Measurements from ENCODE around the gene OR2Z1.
"Not testable (repeated sequence)": the region's sequence is repeated elsewhere in the genome, so short reads cannot be mapped to it uniquely, and the experiment has no call there.

The OR2Z1 gene

GRCh38 chr19:8702350-8702749 is 19.1 kb upstream of the OR2Z1 start:
- no peak for DNase-seq (ENCODE audit: low spot score)

GRCh38 chr19:8703223-8703622 is 18.2 kb upstream of the OR2Z1 start:
- DNase-seq (ENCODE audit: low spot score) = no peak

DNA sequence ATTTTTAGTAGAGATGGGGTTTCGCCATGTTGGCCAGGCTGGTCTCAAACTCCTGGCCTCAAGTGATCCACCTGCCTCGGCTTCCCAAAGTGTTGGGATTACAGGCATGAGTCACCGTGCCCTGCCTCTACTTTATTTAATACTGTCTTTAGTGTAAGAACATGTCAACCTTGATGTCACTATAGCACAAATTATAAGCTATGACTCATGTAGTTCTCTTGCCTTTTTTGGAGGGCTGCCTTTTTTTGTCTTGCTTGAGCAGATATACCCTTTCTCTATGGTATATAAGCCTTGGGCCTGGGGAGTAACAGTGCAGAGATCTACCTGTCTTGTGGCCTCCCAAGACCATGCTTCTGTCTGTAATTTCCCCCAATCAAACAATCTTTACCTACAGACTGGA is 16.1 kb upstream of the OR2Z1 start:
- DNase-seq (ENCODE audit: low spot score) = not testable (repeated sequence)

- DNase-seq (ENCODE audit: low spot score) = no peak
These were observed 15.7 kb upstream of the OR2Z1 start for GRCh38 chr19:8705742-8706141.

- DNase-seq (ENCODE audit: low spot score) = not testable (repeated sequence)
These were observed 11.1 kb upstream of the OR2Z1 start for GRCh38 chr19:8710337-8710736.

- no peak for DNase-seq (ENCODE audit: low spot score)
These were observed 598 bp downstream of the OR2Z1 start for GRCh38 chr19:8722032-8722431.

- DNase-seq (ENCODE audit: low spot score) = no peak
These were observed 2.8 kb downstream of the OR2Z1 start for GRCh38 chr19:8724276-8724675.

- DNase-seq (ENCODE audit: low spot score) = no peak
These were observed 10.2 kb downstream of the OR2Z1 start for GRCh38 chr19:8731428-8732169.

GRCh38 chr19:8738377-8738776 is 16.9 kb downstream of the OR2Z1 start:
- DNase-seq (ENCODE audit: low spot score) = no peak

DNA sequence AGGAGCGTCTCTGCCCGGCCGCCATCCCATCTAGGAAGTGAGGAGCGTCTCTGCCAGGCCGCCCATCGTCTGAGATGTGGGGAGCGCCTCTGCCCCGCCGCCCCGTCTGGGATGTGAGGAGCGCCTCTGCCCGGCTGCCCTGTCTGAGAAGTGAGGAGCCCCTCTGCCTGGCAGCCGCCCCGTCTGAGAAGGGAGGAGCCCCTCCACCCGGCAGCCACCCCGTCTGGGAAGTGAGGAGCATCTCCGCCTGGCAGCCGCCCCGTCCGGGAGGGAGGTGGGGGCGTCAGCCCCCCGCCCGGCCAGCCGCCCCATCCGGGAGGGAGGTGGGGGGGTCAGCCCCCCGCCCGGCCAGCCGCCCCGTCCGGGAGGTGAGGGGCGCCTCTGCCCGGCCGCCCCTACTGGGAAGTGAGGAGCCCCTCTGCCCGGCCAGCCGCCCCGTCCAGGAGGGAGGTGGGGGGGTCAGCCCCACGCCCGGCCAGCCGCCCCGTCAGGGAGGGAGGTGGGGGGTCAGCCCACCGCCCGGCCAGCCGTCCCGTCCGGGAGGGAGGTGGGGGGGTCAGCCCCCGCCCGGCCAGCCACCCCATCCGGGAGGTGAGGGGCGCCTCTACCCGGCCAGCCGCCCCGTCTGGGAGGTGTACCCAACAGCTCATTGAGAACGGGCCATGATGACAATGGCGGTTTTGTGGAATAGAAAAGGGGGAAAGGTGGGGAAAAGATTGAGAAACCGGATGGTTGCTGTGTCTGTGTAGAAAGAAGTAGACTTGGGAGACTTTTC is 18.0 kb downstream of the OR2Z1 start:
- DNase-seq (ENCODE audit: low spot score) = not testable (repeated sequence)

DNA sequence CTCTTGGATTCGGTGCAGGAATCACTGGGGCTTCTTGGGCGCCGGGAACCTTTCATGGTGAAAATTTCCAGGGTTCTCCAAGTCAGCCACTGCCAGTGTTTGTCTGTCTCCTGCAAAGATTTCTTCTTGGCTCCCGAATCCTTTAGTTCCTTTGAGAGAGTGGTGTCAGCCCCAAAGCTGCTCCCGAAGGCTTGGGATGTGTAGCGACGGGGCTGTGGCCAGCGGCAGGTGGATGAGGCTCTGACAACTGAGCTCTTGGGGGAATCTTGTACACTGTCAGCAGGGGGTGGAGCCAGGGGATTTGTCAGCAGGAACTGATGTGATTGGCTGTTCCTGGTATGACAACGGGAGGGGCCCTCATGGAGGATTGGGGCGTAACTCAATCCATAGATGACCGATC is 45.8 kb downstream of the OR2Z1 start:
- DNase-seq (ENCODE audit: low spot score) = not testable (repeated sequence)

GRCh38 chr19:8769265-8769664 is 47.8 kb downstream of the OR2Z1 start:
- not testable (repeated sequence) for DNase-seq (ENCODE audit: low spot score)

DNA sequence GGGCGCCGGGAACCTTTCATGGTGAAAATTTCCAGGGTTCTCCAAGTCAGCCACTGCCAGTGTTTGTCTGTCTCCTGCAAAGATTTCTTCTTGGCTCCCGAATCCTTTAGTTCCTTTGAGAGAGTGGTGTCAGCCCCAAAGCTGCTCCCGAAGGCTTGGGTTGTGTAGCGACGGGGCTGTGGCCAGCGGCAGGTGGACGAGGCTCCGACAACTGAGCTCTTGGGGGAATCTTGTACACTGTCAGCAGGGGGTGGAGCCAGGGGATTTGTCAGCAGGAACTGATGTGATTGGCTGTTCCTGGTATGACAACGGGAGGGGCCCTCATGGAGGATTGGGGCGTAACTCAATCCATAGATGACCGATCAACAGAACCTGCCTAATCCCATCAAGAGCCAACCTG is 52.2 kb downstream of the OR2Z1 start:
- DNase-seq (ENCODE audit: low spot score) = not testable (repeated sequence)

Measured in germinal center (tissue), 1 donor.